ENCODE measurements around the gene LRRC8A. TPM values are rescaled to one million over a fixed set of nuclear protein-coding genes. Genes with fewer than 3 reads are reported as not detected.

Gene LRRC8A
- total and polyA plus RNA-seq, 2 of the 8 experiments (the other 6 are each of a cell fraction or from before 2014, with no cell fraction given) = 103 to 111 TPM

DNA sequence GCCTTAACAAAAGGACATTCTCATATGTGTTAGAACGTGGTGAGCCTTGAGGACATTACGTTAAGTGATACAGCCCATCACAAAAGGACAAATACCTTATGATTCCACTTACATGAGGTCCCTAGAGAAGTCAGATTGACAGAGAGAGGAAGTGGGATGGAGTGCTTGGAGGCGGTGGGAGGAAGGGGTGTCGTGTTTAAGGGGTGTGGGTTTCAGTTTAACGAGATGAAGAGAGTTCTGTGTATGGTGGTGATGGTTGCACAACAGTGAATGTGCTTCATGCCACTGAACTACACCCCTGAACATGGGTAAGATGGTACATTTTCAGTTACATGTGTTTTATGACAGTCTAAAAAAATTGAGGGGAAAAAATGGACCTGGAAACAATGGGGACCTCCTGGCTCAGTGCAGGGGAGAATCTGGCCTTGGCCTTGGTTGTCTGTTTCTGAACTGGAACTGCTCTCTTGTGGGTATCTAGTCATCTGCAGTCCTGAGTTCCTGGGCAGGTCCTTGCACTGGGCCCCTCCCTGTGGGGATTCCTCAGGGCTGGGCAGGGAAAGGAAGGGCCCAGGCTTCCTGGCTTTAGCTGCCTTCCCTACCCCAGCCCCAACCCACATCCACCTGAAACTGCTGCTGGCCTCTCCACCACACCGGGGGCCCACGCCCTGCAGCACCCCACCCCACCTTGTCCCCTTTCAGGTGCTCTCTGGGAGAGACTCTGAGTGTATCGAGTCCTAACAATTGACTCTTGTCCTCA, 17.8 kb downstream of the LRRC8A start (continued):
- TF ChIP-seq TEAD4 (IDR thresholded peaks at IDR 0.05; ENCODE audit: low read depth, low read length) = no peak
